SW480 (cell line): ENCODE measurements around the gene HS3ST5.
A peak's percentile ranks its signal among the peaks of the same experiment; 100 is the strongest.
"Not testable (repeated sequence)": the region's sequence is repeated elsewhere in the genome, so short reads cannot be mapped to it uniquely, and the experiment has no call there.

Source experiments
- DNase-seq: peaks from one replicate; pipeline ENCODE4 v3.0.0-alpha.2; 2016; ENCODE audit warnings: low spot score

HS3ST5 gene

DNA sequence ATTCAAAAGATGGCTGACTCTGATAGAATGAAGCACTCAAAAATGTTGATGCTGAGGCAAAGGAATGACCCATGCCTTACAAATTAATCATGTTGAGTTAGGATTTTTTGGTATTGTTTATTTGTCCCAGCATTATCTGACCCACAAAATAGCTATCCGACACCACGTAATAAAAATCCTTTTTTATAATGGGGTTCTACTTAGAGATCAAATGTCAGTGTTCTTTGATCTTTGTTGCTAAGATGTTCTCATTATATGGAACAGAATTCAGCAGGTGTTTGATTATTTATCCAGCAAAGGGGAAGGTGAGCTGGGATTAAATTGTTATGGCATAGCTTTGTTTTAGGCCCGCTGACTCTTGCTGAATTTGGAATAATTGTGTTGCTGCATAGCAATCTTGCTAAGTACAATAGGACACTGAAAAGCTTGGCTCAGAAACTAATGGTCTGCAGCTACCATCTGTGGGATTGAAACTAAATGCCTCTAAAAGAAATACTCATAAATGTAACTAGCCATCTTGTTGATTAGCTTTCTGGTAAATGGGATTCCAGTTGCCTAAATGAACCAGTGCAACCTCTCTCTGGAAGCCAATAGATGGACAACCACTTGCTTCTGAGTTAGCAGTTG is 191.6 kb downstream of the HS3ST5 start:
- peak; percentile 61 for DNase-seq

DNA sequence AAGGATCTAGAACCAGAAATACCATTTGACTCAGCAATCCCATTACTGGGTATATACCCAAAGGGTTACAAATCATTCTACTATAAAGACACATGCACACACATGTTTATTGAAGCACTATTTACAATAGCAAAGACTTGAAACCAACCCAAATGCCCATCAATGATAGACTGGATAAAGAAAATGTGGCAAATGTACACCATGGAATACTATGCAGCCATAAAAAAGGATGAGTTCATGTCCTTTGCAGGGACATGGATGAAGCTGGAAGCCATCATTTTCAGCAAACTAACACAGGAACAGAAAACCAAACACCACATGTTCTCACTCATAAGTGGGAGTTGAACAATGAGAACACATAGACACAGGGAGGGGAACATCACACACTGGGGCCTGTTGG is 193.6 kb downstream of the HS3ST5 start:
- not testable (repeated sequence) for DNase-seq

DNA sequence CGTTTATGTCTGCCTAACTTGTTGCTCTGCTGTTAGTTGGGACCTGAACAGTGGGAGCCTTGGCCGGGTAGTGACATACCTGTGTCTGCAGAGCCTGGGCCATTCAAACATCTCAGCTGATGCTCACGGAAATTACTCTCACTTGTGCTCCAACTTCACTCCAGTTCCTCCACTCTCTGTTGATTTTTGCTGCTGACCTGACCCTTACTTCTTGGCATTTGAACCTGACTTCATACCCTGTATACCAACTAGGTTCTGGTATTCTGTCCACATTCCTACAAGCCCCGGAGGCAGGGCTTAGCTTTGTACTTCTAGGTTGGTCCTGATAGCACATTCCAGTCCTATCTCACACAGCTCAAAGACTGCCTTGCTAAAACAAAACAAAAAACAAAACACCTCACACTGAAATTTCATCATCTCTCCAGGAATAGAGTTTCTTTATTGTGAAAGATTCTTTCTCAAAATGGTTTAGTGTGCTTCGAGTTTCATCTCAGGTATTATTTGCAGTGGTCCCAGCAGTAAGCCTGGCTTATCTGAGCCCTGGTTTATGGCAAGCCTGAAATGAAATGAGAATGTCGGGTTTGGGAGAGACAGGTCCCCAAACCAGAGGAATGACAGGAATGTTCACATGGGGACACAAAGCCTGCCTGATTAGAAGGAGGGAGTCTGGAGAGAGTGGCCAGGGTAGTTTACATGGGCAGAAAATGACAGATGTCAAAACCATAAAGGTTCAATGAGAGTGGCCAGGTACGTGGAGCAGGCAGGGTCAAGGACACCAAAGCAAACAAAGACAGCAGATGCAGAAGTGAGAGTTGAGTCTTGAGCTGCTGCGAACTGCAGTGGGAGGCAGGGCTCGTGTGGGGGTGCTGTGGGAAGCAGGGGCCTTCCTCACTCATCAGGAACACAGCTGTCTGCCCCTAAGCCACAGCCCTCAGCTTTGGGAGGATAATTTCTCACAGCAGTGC is 197.7 kb downstream of the HS3ST5 start:
- no peak for DNase-seq

DNA sequence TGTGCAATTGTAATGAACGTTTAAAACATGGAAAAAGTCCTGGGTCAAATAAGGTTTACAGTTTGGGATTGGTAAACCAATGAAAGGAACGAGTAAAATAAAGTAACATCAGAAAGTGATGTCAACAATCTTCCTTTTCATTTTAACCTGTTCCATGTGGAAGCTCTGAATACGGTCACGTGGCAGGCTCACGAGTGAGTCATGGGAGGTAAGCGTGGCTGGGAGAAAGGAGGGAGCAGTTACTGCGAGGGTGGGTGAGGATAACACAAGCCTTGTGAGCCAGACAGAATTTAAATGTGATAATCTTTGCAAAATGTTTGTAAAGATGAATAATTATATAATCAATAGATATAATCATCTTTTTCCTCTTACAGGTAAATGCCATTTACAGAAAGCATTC is 200.6 kb downstream of the HS3ST5 start:
- DNase-seq, result no peak

DNA sequence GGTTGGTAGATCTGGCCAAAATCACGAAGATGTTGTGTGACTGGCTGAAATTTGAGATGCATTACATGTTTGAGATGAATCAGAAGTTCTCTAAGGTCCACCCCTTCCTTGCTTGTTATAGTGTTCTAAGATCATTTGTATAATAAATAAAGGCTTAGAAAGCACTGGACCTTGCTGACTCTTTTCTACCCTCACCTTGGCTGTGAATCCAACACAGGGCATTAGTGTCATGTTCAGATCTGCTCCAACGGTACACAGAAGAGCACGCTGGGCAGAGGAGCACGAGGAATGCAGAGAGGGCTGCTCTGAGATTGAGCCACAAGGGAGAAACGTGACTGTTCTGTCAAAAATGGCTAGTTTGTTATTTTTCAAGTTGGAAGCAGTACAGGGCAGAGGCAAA is 202.4 kb downstream of the HS3ST5 start:
- no peak for DNase-seq

DNA sequence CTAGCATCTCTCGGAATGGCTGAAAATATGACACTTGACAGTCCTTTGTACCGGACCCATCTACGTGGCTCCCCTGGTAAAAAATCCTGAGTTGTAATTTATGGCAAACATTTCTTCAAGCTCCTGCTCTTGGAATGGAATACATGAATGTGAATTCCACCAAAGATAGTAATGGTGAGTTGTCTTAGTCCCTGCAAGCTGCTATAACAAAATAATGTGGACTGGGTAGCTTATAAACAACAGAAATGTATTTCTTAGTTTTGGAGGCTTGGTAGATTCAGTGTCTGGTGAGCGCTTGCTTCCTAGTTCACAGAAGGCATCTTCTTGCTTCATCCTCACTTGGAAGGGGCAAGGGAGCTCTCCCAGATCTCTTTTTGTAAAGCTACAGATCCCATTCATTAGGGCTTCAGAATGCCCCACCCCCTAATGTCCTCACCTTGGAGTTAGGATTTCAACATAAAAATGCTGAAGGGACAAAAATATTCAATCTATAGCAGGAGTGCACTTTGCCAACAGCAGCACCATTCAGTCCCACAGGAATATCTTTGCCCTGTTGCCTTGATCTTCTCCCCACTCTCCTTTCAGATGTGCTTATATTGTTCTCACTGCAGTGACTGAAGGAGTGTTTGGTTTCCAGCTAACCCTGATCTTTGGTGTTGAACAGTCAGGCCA is 204.1 kb downstream of the HS3ST5 start:
- DNase-seq, result no peak

DNA sequence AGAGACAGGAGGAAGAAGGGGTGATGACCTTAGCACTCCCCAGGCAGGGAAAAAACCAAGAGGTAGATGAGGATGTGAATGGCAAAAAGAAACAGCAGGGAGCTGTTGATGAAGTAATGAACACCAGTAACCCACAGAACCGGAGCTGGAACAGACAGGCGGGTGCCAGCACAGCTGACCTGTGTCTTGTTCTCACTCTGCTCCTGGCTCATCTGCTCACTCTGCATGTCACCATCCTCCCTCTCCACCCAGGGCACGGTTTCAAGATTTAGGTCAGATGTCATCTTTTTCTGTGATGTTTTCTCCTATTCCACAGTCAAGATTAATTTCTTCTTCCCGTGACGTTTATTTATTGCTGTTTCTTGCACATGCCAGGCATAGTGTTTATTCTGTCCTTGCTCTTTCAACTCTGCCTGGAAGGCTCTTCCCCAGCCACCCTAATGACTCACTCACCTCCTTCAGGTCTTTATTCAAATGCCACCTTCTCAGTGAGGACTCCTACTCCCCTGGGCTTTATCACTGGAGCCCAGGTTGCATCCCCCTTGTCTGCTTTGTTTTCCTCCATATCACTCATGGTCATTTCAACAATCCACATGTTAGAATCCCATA is 207.4 kb downstream of the HS3ST5 start:
- DNase-seq, result no peak

DNA sequence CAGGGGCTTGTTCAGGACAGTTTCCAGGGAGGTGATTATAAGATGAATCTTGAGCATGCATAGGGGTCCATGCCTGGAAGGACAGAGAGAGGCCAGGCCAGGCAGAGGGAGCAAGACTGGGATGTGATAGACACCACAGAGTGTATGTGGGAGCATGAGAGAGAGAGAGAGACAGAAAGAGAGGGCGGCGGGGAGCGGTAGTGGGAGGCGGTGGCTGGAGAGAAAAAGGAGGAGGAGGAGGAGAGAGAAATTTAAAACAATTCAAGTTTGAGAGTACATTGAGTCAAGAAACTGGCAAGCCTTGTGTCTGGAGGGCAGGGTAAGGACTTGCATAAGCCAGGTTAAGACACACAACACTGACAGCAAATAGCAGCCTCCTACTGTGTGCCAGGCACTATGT is 209.0 kb downstream of the HS3ST5 start:
- no peak for DNase-seq

DNA sequence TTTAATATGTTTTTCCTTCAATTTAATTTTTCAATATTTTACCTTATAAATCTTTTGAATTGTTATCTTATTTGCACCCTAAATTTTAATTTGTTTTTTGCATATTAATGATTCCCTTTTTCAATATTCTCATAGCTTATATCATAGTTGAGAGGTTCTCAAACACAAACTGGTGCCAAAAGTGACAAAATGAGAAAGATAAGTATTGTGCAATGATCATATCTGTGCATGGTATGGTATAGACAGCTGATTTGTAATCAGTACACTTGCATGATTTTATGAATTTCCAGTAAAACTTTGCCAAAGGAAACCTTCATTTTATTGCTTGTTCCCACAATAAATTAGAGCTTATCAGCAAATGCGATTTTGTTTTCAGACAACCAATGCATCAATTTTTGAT is 210.9 kb downstream of the HS3ST5 start:
- no peak for DNase-seq

DNA sequence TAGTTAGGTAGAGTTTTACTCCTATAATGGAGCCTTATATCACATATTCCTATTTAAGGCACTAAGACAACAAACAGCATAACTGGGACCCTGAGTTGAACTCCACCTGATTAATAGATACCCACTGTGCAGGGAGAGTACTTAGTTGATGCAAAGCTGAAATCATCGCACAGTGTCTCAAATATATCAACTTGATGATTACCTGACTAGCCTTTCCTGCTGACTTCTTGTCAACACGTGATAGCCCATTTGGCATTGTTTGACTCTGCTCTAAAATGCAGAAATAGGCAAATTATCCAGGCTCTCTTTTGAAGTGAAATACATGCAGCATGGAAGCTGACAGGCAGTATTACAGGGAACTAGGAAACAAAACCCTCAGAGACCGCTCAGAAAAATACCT is 217.2 kb downstream of the HS3ST5 start:
- no peak for DNase-seq

DNA sequence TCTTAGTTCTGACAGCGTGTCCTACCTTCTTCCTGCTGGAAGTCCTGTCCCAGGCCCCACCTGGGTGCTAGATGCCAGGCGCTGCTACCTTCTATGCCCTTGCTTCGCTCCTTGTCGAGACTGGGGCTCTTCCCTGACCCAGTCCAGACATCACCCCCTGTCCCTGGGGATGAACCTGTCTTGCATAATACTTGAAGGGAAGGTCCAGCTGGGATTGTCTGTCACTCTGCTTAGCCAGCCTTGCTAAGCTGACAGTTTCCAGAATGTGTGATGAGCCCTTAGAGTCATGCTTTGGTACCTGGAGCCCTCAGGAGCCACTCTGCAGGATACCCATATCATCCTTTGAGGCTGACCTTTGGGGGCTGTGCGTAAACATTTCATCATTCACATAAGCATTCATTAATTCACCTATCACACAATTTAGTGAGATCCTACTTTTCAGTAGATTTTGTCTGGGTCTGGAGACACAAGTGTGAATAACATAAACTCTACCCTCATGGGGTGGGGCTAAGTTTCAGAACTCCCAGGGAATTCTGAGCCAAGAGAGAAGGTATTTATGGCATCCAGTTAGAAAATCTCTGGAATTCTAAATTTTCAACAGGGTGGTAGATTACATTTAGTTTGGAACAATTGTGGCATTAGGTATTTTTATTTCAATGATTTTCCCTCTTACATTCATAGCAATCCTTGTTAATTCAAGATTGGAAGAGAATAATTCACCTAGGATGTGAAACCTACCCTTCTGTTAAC is 220.7 kb downstream of the HS3ST5 start:
- DNase-seq, result no peak

DNA sequence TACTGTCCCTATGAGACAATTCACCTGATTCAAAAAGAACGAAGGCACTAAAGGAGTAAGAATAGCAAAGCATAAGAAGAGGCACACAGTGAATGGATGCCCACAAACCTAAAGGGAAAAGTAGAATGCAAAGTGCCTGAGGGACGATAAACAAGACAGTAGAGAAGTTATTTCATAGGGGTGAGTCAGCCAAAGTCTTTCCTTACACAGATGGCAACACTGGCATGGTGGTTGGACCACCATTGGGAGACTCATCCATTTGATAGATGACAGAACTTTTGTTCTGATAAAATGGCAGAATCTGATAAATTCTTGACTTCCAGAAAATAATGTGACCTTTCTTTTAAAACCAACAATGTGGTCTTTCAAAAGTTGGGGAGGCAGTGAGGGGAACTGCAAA is 223.8 kb downstream of the HS3ST5 start:
- no peak for DNase-seq

DNA sequence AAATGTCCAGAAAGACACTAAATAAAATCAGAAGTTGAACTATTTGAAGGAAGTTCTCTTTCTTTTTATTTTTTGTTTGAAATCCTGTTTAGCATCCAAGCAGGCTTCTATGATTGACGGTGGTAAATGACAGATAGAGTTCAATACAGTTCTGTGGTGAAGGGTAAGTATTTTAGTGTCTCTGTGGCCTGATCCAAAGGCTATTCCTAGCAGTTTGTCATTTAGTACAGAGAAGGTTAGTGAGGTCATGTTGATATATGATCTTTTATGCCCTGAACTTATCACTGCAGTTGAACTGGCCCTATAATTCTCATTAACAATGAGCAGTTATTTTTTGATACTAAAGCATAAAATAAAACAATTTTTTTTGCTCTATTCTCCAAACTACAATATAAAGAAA is 227.2 kb downstream of the HS3ST5 start:
- no peak for DNase-seq

DNA sequence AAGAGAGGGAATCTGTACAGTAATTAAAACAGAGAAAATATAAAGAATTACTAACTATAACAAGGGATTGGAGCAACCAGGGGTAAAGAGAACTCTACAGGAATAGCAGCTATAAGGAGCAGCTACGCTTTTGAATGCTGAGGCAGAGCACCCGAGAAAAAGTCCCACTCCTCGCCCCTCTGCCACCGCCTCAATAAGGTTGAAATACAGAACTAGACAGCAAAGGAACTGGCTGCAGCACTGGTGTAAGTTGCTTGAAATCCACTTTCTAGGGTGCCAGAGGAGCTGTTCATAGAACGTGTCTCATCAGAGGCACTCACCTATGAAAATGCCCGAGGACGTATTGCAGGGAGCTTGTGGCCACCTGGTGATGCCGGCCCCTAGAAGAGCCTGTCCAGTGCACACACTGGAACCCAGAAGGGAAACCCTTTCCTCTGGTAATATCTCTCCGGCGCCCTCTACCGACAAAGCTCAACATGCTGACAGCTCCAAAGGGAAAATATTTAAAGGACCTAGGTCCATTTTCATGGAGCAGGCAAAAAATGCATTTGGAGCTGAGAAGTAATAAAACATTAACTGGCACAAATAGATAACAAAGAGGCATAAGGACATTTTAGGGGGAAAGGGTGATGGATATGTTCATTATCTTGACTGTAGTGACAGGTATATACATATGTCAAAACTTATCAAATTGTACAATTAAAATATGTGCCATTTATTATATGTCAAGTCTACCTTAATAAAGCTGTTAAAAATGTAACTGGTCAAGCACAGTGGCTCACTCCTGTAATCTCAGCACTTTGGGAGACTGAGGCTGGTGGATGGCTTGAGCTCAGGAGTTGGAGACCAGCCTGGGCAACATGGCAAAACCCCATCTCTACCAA is 234.5 kb downstream of the HS3ST5 start:
- peak; percentile 65 for DNase-seq

DNA sequence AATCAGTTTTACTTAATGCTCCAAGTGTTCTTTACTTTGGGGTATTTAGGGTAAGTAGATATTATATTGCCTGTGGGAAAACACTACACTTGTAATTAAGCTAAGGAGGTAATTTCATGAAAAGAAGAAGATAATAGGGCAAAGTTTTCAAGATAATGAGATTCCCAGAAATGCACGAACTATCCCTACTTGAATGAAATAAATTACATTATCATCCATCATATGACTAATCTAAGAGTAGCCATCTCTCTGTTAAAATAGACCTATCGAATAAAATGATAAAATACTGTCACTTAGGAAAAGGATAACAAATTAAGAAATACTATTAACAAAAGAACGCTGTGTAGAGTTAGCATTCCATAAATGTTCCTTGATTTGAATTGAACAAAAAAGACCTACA is 236.8 kb downstream of the HS3ST5 start:
- no peak for DNase-seq

DNA sequence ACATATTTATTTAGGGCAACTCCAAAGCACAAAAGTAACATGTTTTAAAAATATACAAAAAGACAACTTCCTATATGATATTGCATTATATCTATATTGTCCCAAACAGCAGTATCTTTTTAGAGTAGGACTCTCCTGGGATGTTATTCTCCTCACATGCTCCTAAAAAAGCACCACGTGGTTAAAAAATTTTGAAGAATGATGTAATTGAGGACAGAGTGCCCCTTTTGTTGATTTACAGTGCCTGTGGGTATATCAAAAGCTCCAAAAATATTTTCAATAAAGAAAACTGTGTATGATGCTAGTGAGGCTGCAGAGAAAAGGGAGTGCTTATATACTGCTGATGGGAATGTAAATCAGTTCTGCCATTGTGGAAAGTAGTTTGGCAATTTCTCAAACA is 241.6 kb downstream of the HS3ST5 start:
- no peak for DNase-seq

DNA sequence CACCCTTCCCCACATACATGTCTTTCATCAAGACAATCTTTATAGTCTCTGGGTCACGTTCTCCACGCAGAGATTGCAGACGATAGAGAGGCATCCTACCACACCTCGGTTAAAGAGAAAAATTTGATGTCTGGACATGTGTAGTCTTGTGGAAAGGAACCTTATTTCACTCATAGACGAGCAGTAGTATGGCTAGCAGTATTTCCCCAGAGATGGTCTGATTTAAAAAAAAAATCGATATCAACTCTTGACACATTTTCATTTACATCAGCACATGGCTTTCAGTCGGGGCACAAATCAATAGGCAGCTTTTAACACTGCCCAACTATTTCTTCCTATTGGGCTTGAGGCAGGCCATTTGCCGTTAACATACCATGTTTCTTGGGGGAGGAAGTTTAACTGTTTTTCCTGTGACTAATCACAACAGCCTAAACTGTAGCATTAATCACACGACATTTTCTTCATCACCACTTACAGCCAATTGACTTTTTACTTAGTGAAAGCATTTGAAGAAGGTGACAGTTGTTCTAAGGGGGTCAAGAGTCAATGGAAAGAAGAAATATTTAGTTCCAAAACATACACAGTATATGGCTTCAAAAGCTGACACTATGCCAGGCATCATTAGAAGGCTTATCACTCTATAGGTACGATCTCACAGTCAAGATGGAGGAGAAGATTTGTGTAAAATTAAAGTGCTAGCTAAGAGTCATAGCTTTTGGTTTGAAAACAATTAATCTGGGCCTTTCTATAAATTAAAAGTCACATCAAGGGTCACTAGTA is 242.4 kb downstream of the HS3ST5 start:
- no peak for DNase-seq

DNA sequence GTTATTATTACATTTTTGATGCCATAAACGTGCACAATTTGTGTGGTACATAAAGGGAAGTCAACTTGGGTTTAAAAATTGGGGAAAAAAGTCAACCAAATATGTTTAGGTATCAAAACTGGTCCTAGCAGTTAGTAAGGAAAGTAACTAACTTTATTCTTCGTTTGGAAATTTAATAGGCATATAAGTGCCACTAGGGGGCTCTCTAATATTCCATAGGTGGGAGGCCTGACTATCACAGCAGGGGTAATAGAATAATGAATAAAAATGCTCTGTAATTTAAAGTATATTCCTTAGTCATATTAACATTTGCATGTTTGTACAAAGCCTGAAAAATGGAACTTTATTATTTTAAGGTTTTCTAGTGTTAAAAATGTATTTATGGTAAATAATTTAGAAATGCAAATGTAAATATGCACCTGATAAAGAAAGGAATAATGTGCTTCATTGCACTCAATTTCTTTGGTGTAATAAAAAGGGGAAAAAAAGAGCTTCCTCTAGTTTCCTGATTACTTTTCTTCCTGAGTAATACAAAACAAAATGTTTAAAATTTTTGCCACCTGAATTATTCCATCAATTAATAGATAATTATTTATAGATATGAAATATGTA is 246.2 kb downstream of the HS3ST5 start:
- peak; percentile 19 for DNase-seq

DNA sequence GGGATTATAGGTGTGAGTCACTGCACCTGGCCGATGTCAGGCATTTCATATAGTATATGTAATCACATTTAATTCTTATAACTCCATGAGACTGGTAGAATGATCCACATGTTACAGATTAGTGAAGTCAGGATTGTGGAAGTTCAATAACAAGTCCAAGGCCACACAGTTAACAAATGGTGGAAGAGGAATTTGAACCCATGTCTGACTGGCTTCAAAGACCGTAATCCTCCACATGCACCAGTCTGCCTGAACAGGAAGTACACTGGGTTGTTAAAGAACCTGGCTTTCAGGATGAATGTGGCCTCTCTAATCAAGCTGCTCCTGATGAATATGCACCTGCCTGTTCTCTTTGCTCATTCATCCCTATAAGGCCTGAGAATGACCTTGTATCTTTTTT is 249.9 kb downstream of the HS3ST5 start:
- DNase-seq, result no peak

DNA sequence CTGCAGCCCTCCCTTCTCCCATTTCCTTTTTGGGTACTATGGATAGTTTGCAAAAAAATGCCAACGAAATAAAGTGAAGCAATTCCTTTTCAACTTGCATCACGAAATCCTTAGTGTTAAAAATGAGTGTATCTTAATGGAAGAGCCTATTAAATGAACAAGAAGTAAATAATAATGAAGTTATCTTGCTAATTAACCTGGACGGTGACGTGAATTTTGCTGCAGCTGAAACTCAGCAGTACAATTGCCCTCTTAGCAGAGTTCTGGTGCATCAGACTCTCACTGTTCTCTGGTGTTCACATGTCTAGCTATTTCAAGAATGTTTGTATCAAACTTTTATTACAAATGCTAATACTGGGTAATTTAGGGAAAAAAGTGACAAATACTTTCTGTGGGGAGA is 252.2 kb downstream of the HS3ST5 start:
- DNase-seq, result no peak
